CD14-positive monocyte (primary cell): ENCODE results near the gene CD93. TPM values are rescaled to one million over a fixed set of nuclear protein-coding genes. Genes with fewer than 3 reads are reported as not detected.

Source experiments
- DNase-seq, 3 donors: peaks; one replicate each; pipeline ENCODE4 v3.0.0-alpha.2; 2011 to 2022
- H2AFZ ChIP-seq: 2 replicates; pipeline ENCODE4 v1.6.0; 2012; ENCODE audit warnings: mild to moderate bottlenecking, low read depth, low read length, inconsistent platforms; ENCODE audit not compliant: insufficient read depth, poor library complexity, severe bottlenecking
- H3K27ac ChIP-seq, 2 donors: 1 replicate in 1 of 2; 2 replicates in 1 of 2; pipeline ENCODE4 v1.5.1; 2012 to 2013; ENCODE audit warnings: low read length in 2 of 2, control low read depth in 1 of 2, inconsistent platforms in 1 of 2, low read depth in 1 of 2, mild to moderate bottlenecking in 1 of 2
- H3K27me3 ChIP-seq, 2 donors: one replicate each; pipeline versions ENCODE4 v1.6.0 to v1.6.1; 2011 to 2013; ENCODE audit warnings: low read length in 2 of 2; ENCODE audit not compliant: control insufficient read depth in 2 of 2, insufficient read depth in 2 of 2
- H3K36me3 ChIP-seq, 2 donors: replicated peaks in 1 of 2; 1 replicate in 1 of 2; 2 replicates in 1 of 2; pipeline versions ENCODE4 v1.5.1 to v1.6.1; 2012 to 2013; ENCODE audit warnings: low read length in 2 of 2, control low read depth in 1 of 2, inconsistent platforms in 1 of 2, mild to moderate bottlenecking in 1 of 2; ENCODE audit not compliant: insufficient read depth in 2 of 2, control insufficient read depth in 1 of 2
- H3K4me1 ChIP-seq, 2 donors: 1 replicate in 1 of 2; 2 replicates in 1 of 2; pipeline versions ENCODE4 v1.5.1 to v1.6.1; 2012 to 2013; ENCODE audit warnings: low read length in 2 of 2, control low read depth in 1 of 2, inconsistent platforms in 1 of 2, mild to moderate bottlenecking in 1 of 2, moderate library complexity in 1 of 2; ENCODE audit not compliant: insufficient read depth in 2 of 2, control insufficient read depth in 1 of 2
- H3K4me2 ChIP-seq: replicated peaks from 2 replicates; pipeline ENCODE3; 2012; ENCODE audit warnings: low read length, moderate library complexity, mild to moderate bottlenecking; ENCODE audit not compliant: poor library complexity, severe bottlenecking; ENCODE audit errors: extremely low read depth
- H3K4me3 ChIP-seq, 3 experiments: fragments of 200-600 bp in 1 of 3; sonication (generic) in 1 of 3; replicated peaks in 1 of 3; 1 replicate in 2 of 3; 2 replicates in 1 of 3; pipeline ENCODE4 v1.5.1; 2011 to 2013; ENCODE audit warnings: low read length in 3 of 3, mild to moderate bottlenecking in 3 of 3, control low read depth in 2 of 3, low read depth in 2 of 3, inconsistent platforms in 1 of 3, moderate library complexity in 1 of 3
- H3K79me2 ChIP-seq: 2 replicates; pipeline ENCODE4 v1.6.0; 2012; ENCODE audit warnings: mild to moderate bottlenecking, control low read depth, inconsistent platforms, low read length, moderate library complexity; ENCODE audit not compliant: insufficient read depth
- H3K9ac ChIP-seq: 2 replicates; pipeline ENCODE4 v1.6.0; 2017; ENCODE audit warnings: low read length, mild to moderate bottlenecking; ENCODE audit not compliant: insufficient read depth, poor library complexity, severe bottlenecking
- H3K9me3 ChIP-seq, 2 donors: replicated peaks in 1 of 2; 1 replicate in 1 of 2; 2 replicates in 1 of 2; pipeline versions ENCODE4 v1.5.1 to v1.6.1; 2012 to 2013; ENCODE audit warnings: low read length in 2 of 2, control low read depth in 1 of 2; ENCODE audit not compliant: control insufficient read depth in 1 of 2, insufficient read depth in 1 of 2
- H4K20me1 ChIP-seq: 2 replicates; pipeline ENCODE4 v1.6.0; 2012; ENCODE audit warnings: mild to moderate bottlenecking, low read length, control low read depth, moderate library complexity; ENCODE audit not compliant: insufficient read depth
- H3K27ac Mint-ChIP-seq, 7 donors: one replicate each; pipeline ENCODE4 v1.8.0; 2020; ENCODE audit warnings: mild to moderate bottlenecking in 7 of 7, mixed read lengths in 7 of 7, moderate library complexity in 6 of 7, inconsistent platforms in 2 of 7
- H3K27me3 Mint-ChIP-seq, 3 donors: one replicate each; pipeline ENCODE4 v1.8.0; 2021 to 2022; ENCODE audit warnings: low read depth in 3 of 3, mild to moderate bottlenecking in 3 of 3, mixed read lengths in 3 of 3, moderate library complexity in 3 of 3, inconsistent platforms in 1 of 3
- H3K36me3 Mint-ChIP-seq, 2 donors: one replicate each; pipeline ENCODE4 v1.8.0; 2020; ENCODE audit warnings: mixed read lengths in 2 of 2, inconsistent platforms in 1 of 2, mild to moderate bottlenecking in 1 of 2
- H3K4me1 Mint-ChIP-seq: one replicate; pipeline ENCODE4 v1.8.0; 2020; ENCODE audit warnings: mild to moderate bottlenecking, mixed read lengths
- H3K4me3 Mint-ChIP-seq, 2 donors: one replicate each; pipeline ENCODE4 v1.8.0; 2020; ENCODE audit warnings: mild to moderate bottlenecking in 2 of 2, mixed read lengths in 2 of 2, moderate library complexity in 1 of 2
- H3K9me3 Mint-ChIP-seq, 7 donors: one replicate each; pipeline ENCODE4 v1.8.0; 2020 to 2022; ENCODE audit warnings: mixed read lengths in 7 of 7, mild to moderate bottlenecking in 6 of 7, moderate library complexity in 6 of 7, inconsistent platforms in 2 of 7
- WGBS: methylation state at CpG from one replicate; pipeline ENCODE4 v1.1.5; 2013; ENCODE audit warnings: missing lambda C conversion rate; ENCODE audit not compliant: insufficient coverage; 5-methylcytosine and 5-hydroxymethylcytosine counted together
- intact Hi-C, 2 donors: fragments of 100-400 bp; cut with micrococcal nuclease; formaldehyde crosslinking; loops; one replicate each; pipeline versions ENCODE4 v1.15.0 to v1.15.1; 2023
- polyA plus RNA-seq, 3 donors: library from polyadenylated mRNA; depleted of rRNA in 1 of 3; unstranded in 2 of 3; stranded (reverse) in 1 of 3; fragments of 300-500 nt in 2 of 3; fragments of >200 nt in 1 of 3; fragmentation: Illumina TruSeq in 2 of 3; gene quantifications; 1 replicate in 2 of 3; 2 replicates in 1 of 3; pipeline ENCODE4 v1.2.3, GENCODE V29; 2012 to 2021
- TF ChIP-seq, protein P1 (sequence below): fragments of 200-600 bp; IDR thresholded peaks from one replicate; pipeline ENCODE4 v1.8.0; 2022; ENCODE audit warnings: antibody characterized with exemption, mild to moderate bottlenecking

CD93 gene
- polyA plus RNA-seq, 3 donors = 26.0 to 170 (median 48.9) TPM

GRCh38 chr20:23052904-23053303, 33.2 kb downstream of the CD93 start:
- Histone ChIP-seq H2AFZ (no peak overlapping the region), H3K79me2 (peaks cover 3% of the 10 kb centered on the region), H3K9ac (no peak overlapping the region), H3K27me3 (peaks cover 0 to 3% of the 10 kb centered on the region in 2 donors), H3K27ac (no peak overlapping the region), H3K9me3 (peaks cover 4 to 5% of the 10 kb centered on the region in 2 donors), H4K20me1 (peaks cover 6% of the 10 kb centered on the region), H3K4me2 (no peak overlapping the region), H3K36me3 (no peaks in the 10 kb centered on the region), H3K4me3 (no peak overlapping the region), H3K4me1 (peaks cover 27 to 38% of the 10 kb centered on the region in 2 donors)
- Mint-ChIP-seq H3K4me3 (no peak overlapping the region), H3K4me1 (peaks cover 28% of the 10 kb centered on the region), H3K36me3 (peaks cover 2 to 4% of the 10 kb centered on the region in 2 donors), H3K27ac (peak overlapping the region in 1 of 7 donors; percentile 8), H3K27me3 (peaks cover 0 to 11% (median 7%) of the 10 kb centered on the region in 3 donors), H3K9me3 (peaks cover 5 to 13% (median 9%) of the 10 kb centered on the region in 7 donors)
- intact Hi-C loops = loop anchor here (5.0 kb wide), 4 partner anchors 34 to 279 kb away; partner anchors contain the start of gene CD93 (in 1 of the 2)
- TF ChIP-seq, protein P1, sequence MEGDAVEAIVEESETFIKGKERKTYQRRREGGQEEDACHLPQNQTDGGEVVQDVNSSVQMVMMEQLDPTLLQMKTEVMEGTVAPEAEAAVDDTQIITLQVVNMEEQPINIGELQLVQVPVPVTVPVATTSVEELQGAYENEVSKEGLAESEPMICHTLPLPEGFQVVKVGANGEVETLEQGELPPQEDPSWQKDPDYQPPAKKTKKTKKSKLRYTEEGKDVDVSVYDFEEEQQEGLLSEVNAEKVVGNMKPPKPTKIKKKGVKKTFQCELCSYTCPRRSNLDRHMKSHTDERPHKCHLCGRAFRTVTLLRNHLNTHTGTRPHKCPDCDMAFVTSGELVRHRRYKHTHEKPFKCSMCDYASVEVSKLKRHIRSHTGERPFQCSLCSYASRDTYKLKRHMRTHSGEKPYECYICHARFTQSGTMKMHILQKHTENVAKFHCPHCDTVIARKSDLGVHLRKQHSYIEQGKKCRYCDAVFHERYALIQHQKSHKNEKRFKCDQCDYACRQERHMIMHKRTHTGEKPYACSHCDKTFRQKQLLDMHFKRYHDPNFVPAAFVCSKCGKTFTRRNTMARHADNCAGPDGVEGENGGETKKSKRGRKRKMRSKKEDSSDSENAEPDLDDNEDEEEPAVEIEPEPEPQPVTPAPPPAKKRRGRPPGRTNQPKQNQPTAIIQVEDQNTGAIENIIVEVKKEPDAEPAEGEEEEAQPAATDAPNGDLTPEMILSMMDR = no peak
- 97% methylated on average over 5 of the region's 5 CpGs for WGBS
- DNase-seq = no peak

- Histone ChIP-seq H3K27me3 (peaks cover 0 to 11% of the 10 kb centered on the region in 2 donors), H3K36me3 (no peaks in the 10 kb centered on the region), H3K79me2 (peaks cover 10% of the 10 kb centered on the region), H3K9me3 (no peaks in the 10 kb centered on the region), H4K20me1 (peaks cover 24% of the 10 kb centered on the region), H3K4me2 (peak overlapping the region; percentile 87), H3K4me3 (peak overlapping the region; percentile 43 to 79 (median 50)), H3K27ac (peak overlapping the region; percentile 45 to 91), H2AFZ (peak overlapping the region; percentile 67), H3K9ac (peak overlapping the region; percentile 79), H3K4me1 (peaks cover 43 to 57% of the 10 kb centered on the region in 2 donors)
- DNase-seq = peak; percentile 72 to 86 (median 78)
- peaks cover 0 to 9% (median 1%) of the 10 kb centered on the region in 7 donors for H3K9me3 Mint-ChIP-seq
- WGBS = 9% methylated on average over 39 of the region's 46 CpGs
- H3K36me3 Mint-ChIP-seq = peaks cover 12 to 16% of the 10 kb centered on the region in 2 donors
- intact Hi-C loops = loop anchor here (5.0 kb wide), 4 partner anchors 36 to 281 kb away; partner anchors contain the start of gene CD93 (in 1 of the 2)
- TF ChIP-seq, protein P1 = peak; percentile 97
- H3K27me3 Mint-ChIP-seq = peaks cover 9 to 22% (median 20%) of the 10 kb centered on the region in 3 donors
- H3K4me3 Mint-ChIP-seq = peak overlapping the region; percentile 88 to 93
- peaks cover 42% of the 10 kb centered on the region for H3K4me1 Mint-ChIP-seq
- peak overlapping the region; percentile 88 to 97 (median 92) for H3K27ac Mint-ChIP-seq
These were observed 35.1 kb downstream of the CD93 start for GRCh38 chr20:23050847-23051627.
